Effector CD4-positive, alpha-beta T cell (primary cell): ENCODE measurements around the gene KLLN.
"Not testable (repeated sequence)": the region's sequence is repeated elsewhere in the genome, so short reads cannot be mapped to it uniquely, and the experiment has no call there.

Source experiments
- DNase-seq: peaks from one replicate; pipeline ENCODE4 v3.0.0-alpha.2; 2020

The KLLN gene

DNA sequence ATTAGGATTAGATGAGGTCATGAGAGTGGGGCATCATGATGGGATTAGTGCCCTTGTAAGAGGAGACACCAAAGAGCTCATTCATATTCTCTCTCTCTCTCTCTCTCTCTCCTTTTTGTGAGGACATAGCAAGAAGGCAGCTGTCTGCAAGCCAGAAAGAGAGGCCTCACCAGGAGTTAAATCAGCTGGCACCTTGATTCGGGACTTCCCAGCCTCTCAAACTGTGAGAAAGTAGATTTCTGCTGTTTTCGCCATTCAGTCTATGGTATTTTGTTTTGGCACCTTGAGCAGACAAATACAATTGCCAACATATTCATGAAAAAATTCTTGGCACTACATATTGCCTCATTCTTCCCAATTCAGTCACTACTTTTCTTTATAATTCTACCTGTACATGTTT, 24.7 kb downstream of the KLLN start:
- DNase-seq, result no peak

GRCh38 chr10:87837445-87837844, 25.9 kb downstream of the KLLN start:
- no peak for DNase-seq

DNA sequence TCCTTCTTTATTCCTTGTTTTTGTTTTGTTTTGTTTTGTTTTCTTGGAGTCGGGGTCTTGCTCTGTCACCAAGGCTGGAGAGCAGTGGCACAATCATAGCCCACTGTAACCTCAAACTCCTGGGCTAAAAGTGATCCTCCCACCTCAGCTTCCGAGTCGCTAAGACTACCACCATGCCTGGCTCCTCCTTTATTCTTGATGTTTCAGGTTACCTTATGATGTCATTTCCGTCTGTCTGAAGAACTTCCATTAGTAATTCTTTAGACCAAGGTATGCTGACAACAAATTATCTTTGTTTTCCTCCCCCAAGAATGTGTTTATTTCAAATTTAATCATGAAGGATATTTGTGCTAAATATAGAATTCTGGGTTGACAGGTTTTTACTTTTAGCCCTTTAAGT, 27.2 kb downstream of the KLLN start:
- no peak for DNase-seq

DNA sequence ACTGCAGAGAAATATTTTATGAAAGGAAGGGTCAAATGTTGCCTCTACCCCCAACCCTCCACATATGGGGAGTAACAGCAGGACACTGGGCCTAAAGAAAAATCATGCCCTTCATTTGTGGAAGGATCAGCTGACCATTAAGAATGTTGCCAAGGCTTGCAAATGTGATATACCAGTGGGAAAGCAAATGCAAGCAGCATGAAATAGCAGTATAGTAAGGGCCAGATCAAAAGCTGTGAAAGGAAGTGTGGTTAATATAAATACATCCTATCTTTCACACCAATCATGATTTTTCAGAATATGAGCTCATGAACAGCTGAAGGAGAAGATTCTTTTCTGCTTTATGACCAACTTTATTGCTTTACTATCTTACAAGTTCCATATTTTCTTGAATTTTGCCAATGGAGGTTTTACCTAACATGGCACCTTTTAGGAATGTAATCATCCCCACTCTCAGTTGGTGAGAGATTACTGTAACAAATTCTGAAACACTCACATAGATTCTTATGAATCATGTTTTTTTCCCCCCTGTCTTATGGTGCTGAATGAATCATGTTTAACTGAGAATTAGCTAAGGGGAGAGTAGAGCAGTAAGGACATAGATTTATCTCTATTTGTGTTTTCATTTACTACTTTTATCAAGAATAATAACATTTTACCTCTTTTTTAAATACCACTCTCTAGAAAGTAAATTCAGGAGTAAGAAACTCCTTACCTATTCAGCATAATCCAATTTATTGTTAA, 33.2 kb downstream of the KLLN start:
- no peak for DNase-seq

- not testable (repeated sequence) for DNase-seq
Measured at GRCh38 chr10:87829051-87829450, 34.3 kb downstream of the KLLN start.

DNA sequence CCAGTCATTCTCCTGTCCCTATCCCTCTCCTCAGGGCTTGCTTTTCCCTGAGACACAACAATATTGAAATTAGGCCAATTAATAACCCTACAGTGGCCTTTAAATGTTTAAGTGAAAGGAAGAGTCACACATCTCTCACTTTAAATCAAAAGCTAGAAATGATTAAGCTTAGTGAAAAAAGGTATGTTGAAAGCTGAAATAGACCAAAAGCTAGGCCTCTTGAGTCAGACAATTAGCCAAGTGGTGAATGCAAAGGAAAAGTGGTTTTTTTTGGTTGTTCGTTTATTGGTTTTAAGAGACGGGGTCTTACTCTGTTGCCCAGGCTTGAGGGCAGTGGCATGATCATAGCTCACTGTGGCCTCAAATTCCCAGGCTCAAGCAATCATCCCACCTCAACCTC, 35.7 kb downstream of the KLLN start:
- DNase-seq, result no peak

DNA sequence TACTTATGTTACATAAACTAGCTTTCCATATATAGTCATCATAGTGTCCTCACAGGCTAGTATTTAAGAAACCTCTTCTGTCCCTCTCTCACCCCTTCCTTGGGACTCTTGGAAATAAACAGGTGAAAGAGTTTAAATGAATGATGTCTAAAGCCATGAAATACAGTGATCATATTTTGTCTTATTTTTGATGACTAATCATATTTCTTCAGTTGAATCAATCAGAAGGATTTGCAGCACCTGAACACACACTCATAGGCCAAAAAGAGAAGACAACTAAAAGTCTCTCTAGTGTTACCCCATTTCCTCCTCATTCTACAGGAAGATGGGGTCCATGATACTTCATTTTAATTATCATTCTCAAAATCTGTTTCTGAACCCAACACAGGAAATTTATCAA, 36.7 kb downstream of the KLLN start:
- DNase-seq, result no peak

GRCh38 chr10:87819289-87819585, 44.1 kb downstream of the KLLN start:
- DNase-seq, result no peak

DNA sequence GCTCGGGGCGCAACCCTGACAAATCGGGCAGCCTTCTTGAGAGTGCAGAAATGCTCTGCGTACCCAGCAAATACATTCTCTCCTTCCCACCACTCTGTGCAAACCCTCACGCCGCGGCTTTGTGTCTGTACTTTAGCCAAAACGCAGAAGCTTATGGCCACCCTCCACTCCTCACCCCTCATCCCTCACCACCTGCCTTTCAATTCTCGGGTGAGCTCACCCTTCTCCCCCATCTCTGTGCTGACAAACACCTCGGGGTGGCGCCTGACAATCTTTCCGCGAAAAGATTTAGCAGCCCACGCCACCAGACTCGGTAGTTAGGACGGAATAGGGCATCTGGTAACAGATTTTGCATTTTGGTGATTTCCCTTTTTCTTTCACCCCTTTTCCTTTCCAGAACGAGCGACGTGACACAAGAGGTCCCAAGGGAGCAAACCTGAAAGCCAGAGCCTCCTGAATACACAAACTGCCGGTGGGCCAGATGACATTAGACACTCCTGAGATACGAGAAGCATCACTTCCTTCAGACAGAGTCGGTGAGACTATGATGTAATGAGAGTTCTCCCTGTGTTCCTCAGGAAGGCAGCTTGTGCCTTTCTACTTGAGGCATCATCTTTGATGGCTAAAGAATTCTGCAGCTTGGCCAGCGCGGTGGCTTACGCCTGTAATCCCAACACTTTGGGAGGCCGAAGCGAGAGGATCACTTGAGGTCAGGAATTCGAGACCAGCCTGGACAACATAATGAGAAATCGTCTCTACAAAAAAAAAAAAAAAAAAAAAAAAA, 44.6 kb downstream of the KLLN start:
- peak; percentile 52 for DNase-seq

DNA sequence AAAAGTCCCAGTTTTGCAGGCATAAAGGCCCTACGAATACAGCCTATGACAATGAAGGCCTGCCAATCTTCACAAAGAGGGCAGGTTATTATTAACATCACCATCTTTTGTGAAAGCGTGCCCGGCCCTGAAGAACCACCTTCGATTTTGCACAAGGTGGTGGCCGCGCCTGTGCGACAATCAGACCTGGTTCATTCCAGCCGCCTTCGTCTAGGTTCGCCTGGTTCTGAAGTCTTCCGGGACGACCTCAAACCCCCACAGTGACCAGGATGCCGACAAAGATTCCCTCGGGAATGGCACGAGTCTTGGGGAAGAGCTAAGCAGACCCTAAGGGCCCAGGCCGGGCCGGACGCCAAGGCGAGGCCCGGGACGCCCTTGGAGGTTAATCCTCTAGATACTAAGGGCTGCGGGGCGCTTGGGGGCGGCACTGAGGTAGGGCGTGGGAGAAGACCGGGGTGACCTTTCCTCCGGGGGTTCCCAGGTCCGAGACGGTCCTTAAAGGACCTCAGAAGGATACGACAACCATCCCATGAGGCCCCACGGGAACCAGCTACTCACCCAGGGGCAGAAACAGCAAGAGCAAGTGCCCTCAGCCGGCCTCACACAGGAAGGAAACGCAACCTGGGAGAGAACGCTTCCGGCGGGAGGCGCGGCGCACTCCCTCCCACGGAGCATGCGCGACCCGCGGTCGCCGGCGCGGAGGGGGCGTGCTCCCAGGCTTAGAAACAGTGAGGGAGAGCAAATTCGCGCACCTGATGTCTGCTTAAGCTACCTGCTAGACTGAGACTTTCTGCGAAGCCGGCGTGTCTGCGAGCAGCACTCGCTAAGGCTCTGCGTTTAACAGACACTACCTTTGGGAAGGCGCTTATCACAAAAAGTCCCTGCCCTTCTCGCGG, 45.5 kb downstream of the KLLN start, which contains the start of gene ATAD1:
Gene ATAD1, minus strand, starts transcription at position 618 of the 896 bp plus-strand sequence. CDS start 3,627 bp downstream, outside the sequence.
- peak; percentile 83 for DNase-seq

- DNase-seq, result no peak
Measured at GRCh38 chr10:87816898-87817608, 46.3 kb downstream of the KLLN start.

GRCh38 chr10:87816163-87816897, 47.0 kb downstream of the KLLN start:
- DNase-seq, result no peak
